ENCODE measurements around the gene DAZL. TPM values are rescaled to one million over a fixed set of nuclear protein-coding genes. Genes with fewer than 3 reads are reported as not detected.

The DAZL gene
- total RNA-seq, 4 donors from 2014 or later: not detected

DNA sequence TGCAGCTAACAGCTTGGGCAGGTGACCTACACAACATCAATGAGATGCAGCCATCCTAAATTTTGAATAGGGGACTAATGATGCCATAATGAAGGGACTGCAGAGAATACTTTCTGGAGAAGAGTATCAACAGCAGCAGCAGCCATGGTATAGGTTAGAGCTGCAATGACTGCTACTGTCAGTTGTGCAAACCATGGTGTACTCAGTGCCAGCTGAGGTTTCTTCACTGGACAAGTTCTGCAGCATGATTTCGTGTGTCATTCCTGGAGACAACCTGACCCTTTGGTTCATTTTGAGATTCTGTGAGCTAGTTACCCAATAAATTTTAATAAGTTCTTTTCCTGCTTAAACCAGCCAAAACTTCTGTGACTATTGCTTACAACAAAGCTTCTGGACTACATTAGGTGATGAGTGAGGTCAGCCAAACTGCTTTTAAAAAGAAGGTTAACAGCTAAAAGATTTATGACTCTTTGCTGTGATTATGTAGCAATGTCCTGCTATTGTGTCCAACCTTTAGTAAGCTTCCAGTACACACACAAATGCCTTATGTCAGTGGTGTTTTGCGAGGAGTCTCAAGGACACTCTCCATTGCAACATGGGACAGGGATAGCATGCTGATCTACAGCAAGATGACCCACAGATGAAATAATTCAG, 4.8 kb upstream of the DAZL start:
- H3K27me3 ChIP-seq: no peaks in the 10 kb centered on the region
- no peaks in the 10 kb centered on the region for H3K9me3 ChIP-seq
- DNase-seq: no peak
- no peak for TF ChIP-seq POLR2A (IDR thresholded peaks at IDR 0.05)
- TF ChIP-seq, protein P1, sequence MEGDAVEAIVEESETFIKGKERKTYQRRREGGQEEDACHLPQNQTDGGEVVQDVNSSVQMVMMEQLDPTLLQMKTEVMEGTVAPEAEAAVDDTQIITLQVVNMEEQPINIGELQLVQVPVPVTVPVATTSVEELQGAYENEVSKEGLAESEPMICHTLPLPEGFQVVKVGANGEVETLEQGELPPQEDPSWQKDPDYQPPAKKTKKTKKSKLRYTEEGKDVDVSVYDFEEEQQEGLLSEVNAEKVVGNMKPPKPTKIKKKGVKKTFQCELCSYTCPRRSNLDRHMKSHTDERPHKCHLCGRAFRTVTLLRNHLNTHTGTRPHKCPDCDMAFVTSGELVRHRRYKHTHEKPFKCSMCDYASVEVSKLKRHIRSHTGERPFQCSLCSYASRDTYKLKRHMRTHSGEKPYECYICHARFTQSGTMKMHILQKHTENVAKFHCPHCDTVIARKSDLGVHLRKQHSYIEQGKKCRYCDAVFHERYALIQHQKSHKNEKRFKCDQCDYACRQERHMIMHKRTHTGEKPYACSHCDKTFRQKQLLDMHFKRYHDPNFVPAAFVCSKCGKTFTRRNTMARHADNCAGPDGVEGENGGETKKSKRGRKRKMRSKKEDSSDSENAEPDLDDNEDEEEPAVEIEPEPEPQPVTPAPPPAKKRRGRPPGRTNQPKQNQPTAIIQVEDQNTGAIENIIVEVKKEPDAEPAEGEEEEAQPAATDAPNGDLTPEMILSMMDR (IDR thresholded peaks at IDR 0.05): no peak
- H3K4me1 ChIP-seq: no peaks in the 10 kb centered on the region
- H3K36me3 ChIP-seq: no peaks in the 10 kb centered on the region
- H3K27ac ChIP-seq: no peak overlapping the region
- H3K4me3 ChIP-seq: no peak overlapping the region

DNA sequence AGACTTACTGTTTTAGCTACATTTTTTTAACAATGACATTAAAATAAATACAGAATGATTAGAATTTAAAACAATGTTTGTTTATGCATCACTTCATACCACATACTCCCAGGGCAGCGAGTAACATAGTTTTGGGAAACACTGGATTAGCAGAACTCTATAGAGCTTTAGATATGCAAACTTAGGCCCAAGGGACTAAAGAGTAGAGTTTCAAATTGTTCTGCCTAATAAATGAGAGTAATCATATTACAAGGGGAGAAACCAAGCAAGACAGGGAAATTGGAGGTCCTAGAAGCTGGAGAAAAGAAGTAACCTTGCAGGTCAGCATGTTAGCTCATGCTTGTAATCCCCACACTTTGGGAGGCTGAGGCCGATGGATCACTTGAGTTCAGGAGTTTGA, 3.6 kb upstream of the DAZL start:
- H3K27ac ChIP-seq: no peak overlapping the region
- no peaks in the 10 kb centered on the region for H3K27me3 ChIP-seq
- no peaks in the 10 kb centered on the region for H3K9me3 ChIP-seq
- no peaks in the 10 kb centered on the region for H3K4me1 ChIP-seq
- TF ChIP-seq, protein P1 (IDR thresholded peaks at IDR 0.05): no peak
- TF ChIP-seq POLR2A (IDR thresholded peaks at IDR 0.05): no peak
- no peak for DNase-seq
- no peaks in the 10 kb centered on the region for H3K36me3 ChIP-seq
- no peak overlapping the region for H3K4me3 ChIP-seq

DNA sequence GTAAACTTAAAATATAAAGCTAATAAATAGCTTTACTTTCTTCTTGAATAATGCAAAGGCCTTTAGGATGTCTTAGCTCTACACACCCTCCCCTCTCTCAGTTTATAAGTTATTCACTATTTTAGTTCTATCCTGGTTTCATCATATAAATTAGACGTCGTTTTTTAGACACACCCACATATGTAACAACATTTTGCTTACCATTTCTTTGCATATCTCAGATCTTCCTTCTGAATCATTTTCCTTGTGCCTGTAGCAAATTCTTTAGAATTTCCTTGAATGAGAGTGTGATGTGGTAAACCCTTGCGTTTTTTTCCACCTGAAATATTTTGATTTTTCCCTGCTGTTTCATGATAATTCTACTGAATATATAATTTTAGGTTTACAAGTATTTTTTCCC, 2.5 kb upstream of the DAZL start:
- no peaks in the 10 kb centered on the region for H3K36me3 ChIP-seq
- no peaks in the 10 kb centered on the region for H3K9me3 ChIP-seq
- H3K27me3 ChIP-seq: no peaks in the 10 kb centered on the region
- DNase-seq: no peak
- TF ChIP-seq, protein P1 (IDR thresholded peaks at IDR 0.05): no peak
- TF ChIP-seq POLR2A (IDR thresholded peaks at IDR 0.05): no peak
- H3K4me3 ChIP-seq: no peak overlapping the region
- no peaks in the 10 kb centered on the region for H3K4me1 ChIP-seq
- H3K27ac ChIP-seq: no peak overlapping the region

DNA sequence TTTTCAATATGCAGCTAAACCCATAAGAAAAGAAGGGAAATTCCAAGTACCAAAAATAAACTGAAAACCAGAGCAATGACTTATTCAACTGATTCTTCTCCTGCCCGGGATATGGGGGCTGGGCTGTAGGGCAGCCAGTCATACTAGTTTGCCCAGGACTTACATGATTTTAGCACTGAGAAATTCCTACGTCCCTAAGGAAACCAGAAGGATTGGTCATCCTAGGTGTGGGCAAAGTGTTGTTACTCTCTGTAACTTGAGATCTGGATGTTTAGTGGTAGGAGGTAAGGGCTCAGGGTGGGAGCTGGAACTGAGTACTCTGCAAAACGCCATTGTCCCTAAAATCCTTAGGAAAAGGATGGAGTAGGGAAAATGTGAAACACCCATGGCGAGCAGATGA, 1.2 kb upstream of the DAZL start:
- Histone ChIP-seq H3K27ac (no peak overlapping the region), H3K36me3 (no peaks in the 10 kb centered on the region), H3K4me3 (no peak overlapping the region), H3K27me3 (no peaks in the 10 kb centered on the region), H3K4me1 (no peaks in the 10 kb centered on the region), H3K9me3 (no peaks in the 10 kb centered on the region)
- no peak for TF ChIP-seq POLR2A (IDR thresholded peaks at IDR 0.05)
- TF ChIP-seq, protein P1 (IDR thresholded peaks at IDR 0.05): no peak
- DNase-seq: no peak

DNA sequence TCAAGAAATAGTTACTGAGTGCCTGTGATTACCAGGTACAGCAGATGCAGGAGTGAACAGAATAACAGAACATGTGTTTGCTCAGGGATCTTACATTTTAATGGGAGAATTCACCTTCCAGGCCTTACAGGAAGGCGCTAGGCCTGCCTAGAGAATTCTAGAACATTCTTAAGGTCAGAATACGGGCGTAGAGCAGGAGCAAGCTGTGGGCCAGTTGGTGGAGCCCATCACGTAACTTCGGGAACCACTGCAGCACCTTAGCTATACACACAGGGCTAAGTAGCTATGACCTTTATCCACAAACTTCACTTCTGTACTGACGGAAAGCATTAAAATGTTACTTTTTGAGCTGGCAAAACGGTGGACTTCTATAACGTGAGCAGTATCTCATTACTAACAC, 743 bp upstream of the DAZL start:
- H3K36me3 ChIP-seq: no peaks in the 10 kb centered on the region
- H3K27me3 ChIP-seq: no peaks in the 10 kb centered on the region
- H3K4me3 ChIP-seq: no peak overlapping the region
- H3K9me3 ChIP-seq: no peaks in the 10 kb centered on the region
- no peak for TF ChIP-seq POLR2A (IDR thresholded peaks at IDR 0.05)
- TF ChIP-seq, protein P1 (IDR thresholded peaks at IDR 0.05): no peak
- DNase-seq: no peak
- H3K4me1 ChIP-seq: no peaks in the 10 kb centered on the region
- no peak overlapping the region for H3K27ac ChIP-seq

DNA sequence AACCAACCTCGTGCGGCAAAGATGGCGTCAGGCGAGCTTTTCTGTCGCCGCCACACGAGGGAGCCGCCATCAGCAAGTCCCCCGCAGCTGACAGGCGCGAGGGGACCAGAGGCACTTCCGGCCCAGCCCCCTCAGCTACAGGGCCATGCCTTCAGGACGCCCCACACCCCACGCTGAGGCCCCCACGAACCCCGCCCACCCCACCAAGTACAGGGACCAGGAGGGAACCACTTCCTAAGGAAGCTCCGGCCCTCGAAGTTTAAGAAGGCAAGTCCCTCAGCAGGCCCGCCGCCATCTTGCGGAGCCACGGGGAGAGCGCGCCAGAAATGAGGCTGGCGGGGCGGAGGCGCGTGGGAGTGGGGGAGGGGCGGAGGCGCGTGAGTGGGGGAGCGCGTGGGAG, 790 bp downstream of the DAZL start:
- TF ChIP-seq, protein P1 (IDR thresholded peaks at IDR 0.05): no peak
- TF ChIP-seq POLR2A (IDR thresholded peaks at IDR 0.05): no peak
- Histone ChIP-seq H3K27ac (no peak overlapping the region), H3K27me3 (no peaks in the 10 kb centered on the region), H3K4me1 (no peaks in the 10 kb centered on the region), H3K36me3 (no peaks in the 10 kb centered on the region), H3K9me3 (no peaks in the 10 kb centered on the region), H3K4me3 (no peak overlapping the region)
- no peak for DNase-seq

Measured in Peyer's patch (tissue), 4 donors.